Measurements from ENCODE around the gene ACSS3.

GRCh38 chr12:81114226-81114625 lies 36.3 kb downstream of the ACSS3 start:
- no peak for TF ChIP-seq CTCF (IDR thresholded peaks at IDR 0.05)
- no peak for TF ChIP-seq EP300 (IDR thresholded peaks at IDR 0.05)
- no peak for TF ChIP-seq POLR2AphosphoS5 (IDR thresholded peaks at IDR 0.05)

All from stomach (tissue), 4 donors.